Fibroblast of lung (primary cell): Measurements from ENCODE around the gene NEK9. TPM values are rescaled to one million over a fixed set of nuclear protein-coding genes. Genes with fewer than 3 reads are reported as not detected.

Experiments
- DNase-seq, 2 donors: peaks; one replicate each; pipeline versions ENCODE4 v3.0.0 to v3.0.0-alpha.2; 2010; ENCODE audit warnings: low read depth in 2 of 2
- H2AFZ ChIP-seq: 2 replicates; pipeline ENCODE4 v1.5.1; 2012; ENCODE audit warnings: low read length, control low read depth, inconsistent platforms
- H3K27ac ChIP-seq: 2 replicates; pipeline ENCODE4 v1.5.1; 2011; ENCODE audit warnings: low read length, control low read depth; ENCODE audit not compliant: insufficient read depth
- H3K27me3 ChIP-seq: 2 replicates; pipeline ENCODE4 v1.5.1; 2011; ENCODE audit warnings: mild to moderate bottlenecking, low read length; ENCODE audit not compliant: control insufficient read depth, insufficient read depth
- H3K36me3 ChIP-seq: 2 replicates; pipeline ENCODE4 v1.5.1; 2011; ENCODE audit warnings: low read length; ENCODE audit not compliant: control insufficient read depth, insufficient read depth
- H3K4me1 ChIP-seq: 2 replicates; pipeline ENCODE4 v1.5.1; 2011; ENCODE audit warnings: low read length; ENCODE audit not compliant: control insufficient read depth, insufficient read depth; ENCODE audit errors: extremely low read depth
- H3K4me2 ChIP-seq: 2 replicates; pipeline ENCODE4 v1.5.1; 2011; ENCODE audit warnings: low read length, control low read depth; ENCODE audit not compliant: insufficient read depth; ENCODE audit errors: extremely low read depth
- H3K4me3 ChIP-seq, 4 experiments: fragments of 200-600 bp in 1 of 4; sonication (generic) in 1 of 4; replicated peaks in 1 of 4; 2 replicates each; pipeline ENCODE4 v1.5.1; 2011 to 2016; ENCODE audit warnings: low read length in 4 of 4, low read depth in 3 of 4, mild to moderate bottlenecking in 3 of 4, control low read depth in 2 of 4, inconsistent platforms in 1 of 4, mixed read lengths in 1 of 4; ENCODE audit not compliant: insufficient read depth in 1 of 4; ENCODE audit errors: control extremely low read depth in 1 of 4
- H3K79me2 ChIP-seq: 2 replicates; pipeline ENCODE4 v1.5.1; 2012; ENCODE audit warnings: mild to moderate bottlenecking, low read length, inconsistent platforms; ENCODE audit not compliant: control insufficient read depth, insufficient read depth
- H3K9ac ChIP-seq: 2 replicates; pipeline ENCODE4 v1.5.1; 2011; ENCODE audit warnings: mild to moderate bottlenecking, low read length, control low read depth; ENCODE audit not compliant: insufficient read depth
- H3K9me3 ChIP-seq: 2 replicates; pipeline ENCODE4 v1.5.1; 2012; ENCODE audit warnings: low read depth, low read length; ENCODE audit not compliant: control insufficient read depth, insufficient read depth
- H4K20me1 ChIP-seq: 2 replicates; pipeline ENCODE4 v1.5.1; 2011; ENCODE audit warnings: low read length; ENCODE audit not compliant: control insufficient read depth, insufficient read depth; ENCODE audit errors: extremely low read depth
- EZH2 ChIP-seq: IDR thresholded peaks from 2 replicates; pipeline ENCODE4 v1.5.1; 2012; ENCODE audit warnings: low read length, control low read depth, mild to moderate bottlenecking; ENCODE audit errors: missing control alignments
- polyA minus RNA-seq: library from RNA; depleted of rRNA, polyadenylated mRNA; stranded (reverse); fragments of >200 nt; gene quantifications from 2 replicates; pipeline ENCODE4 v1.2.3, GENCODE V29; 2011; ENCODE audit warnings: low replicate concordance
- polyA plus RNA-seq, 2 donors: library from polyadenylated mRNA; depleted of rRNA in 1 of 2; stranded (reverse) in 1 of 2; unstranded in 1 of 2; fragments of >200 nt; gene quantifications; 2 replicates each; pipeline ENCODE4 v1.2.1, GENCODE V29; 2011 to 2012; ENCODE audit warnings: missing spikeins in 1 of 2
- total RNA-seq: library from RNA; depleted of rRNA; stranded (reverse); fragments of >200 nt; gene quantifications from 2 replicates; pipeline ENCODE4 v1.2.1, GENCODE V29; 2014
- TF ChIP-seq, protein P1 (sequence below), 2 donors: IDR thresholded peaks in 1 of 2; conservative IDR thresholded peaks in 1 of 2; 1 replicate in 1 of 2; 2 replicates in 1 of 2; pipeline ENCODE4 v1.5.1; 2011 to 2012; ENCODE audit warnings: low read length in 2 of 2, control low read depth in 1 of 2, inconsistent platforms in 1 of 2, low read depth in 1 of 2, mild to moderate bottlenecking in 1 of 2

Gene NEK9
- total RNA-seq (81.3 and 91.7 TPM in 2 replicates), polyA plus RNA-seq (50.5 and 63.4 TPM in 2 replicates), polyA minus RNA-seq (20.2 and 26.2 TPM in 2 replicates)
- polyA plus RNA-seq (2012) = 42.9 and 48.1 TPM in 2 replicates

DNA sequence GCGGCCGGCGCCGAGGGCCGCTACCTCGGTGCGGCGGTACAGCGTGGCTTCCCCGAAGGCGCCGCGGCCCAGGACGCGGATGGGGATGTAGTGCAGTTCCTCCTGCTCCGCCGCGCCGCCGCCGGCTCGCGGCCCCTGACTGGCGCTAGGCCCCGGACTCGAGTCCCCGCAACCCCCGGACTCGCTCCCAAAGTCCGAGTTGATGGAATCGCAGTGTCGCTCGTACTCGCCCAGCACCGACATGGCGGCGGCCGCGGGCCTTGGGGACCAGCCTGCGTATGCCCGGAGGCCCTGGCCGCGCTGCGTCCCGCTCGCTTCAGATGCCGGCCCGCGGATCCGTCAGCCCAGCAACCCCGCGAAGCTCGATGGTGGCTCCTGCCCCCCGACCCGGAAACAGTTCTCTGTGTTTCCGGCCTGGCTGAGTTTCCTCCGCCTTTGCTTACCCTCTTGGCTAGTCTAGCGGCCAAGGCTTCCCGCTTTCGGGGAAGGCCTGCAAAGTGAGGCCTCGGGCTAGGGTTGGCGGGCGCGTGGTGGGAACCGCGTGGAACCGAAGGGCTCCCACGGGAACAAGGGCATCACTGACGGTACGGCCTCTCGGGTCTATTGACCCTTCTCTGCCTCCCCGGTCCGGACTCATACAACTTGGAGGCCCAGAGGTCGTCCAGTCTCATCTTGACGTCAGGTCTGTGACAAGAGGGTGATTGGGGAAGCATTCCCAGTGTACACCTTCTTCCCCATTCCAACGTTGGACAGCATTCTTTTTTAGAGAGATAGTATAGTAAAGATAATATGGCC, at the start of gene NEK9:
TSS of gene NEK9 (minus strand) at position 370 of the 795 bp plus-strand sequence. CDS start at position 243, 127 bp downstream.
- Histone ChIP-seq H3K4me1 (peaks cover 4% of the 10 kb centered on the region), H3K27ac (peak within 1 kb of the TSS; percentile 88), H4K20me1 (no peaks in the 10 kb centered on the region)

DNA sequence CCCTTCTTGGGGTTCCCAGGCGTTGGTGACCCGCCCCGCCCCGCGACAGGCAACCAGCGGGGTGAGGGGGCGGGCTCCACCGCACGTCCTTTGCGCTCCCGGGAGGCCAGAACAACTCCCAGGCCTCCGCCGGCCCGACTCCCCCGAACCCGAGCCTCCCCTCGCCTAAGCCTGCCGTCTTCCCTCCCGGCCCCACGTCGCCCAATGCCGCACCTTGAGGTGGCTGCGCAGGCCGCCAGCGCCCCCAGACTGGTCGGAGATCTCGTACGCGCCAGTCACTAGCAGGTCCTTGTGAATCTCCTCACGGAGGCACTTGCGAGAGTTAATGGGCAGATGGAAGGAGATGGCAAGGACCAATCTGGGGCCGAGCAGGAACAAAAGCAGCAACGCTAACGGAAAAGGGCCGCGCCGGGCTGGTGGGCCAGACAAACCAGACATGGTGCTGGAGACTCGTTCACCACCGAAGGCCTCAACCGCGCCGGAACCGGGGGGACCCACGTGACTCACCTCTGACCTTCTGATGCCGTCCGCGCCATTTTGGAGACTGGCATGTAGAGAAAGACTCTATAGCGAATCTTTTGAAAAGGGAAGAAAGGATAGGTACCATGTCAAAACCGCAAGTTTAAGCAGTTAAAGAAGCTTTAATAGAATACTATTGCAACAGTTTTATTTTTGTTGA, 49.4 kb upstream of the NEK9 start, which contains the start of gene TMED10:
TSS of gene TMED10 (minus strand) at position 471 of the 679 bp plus-strand sequence. CDS start at position 438, 33 bp downstream.
- H4K20me1 ChIP-seq = no peaks in the 10 kb centered on the region
- TF ChIP-seq, protein P1, sequence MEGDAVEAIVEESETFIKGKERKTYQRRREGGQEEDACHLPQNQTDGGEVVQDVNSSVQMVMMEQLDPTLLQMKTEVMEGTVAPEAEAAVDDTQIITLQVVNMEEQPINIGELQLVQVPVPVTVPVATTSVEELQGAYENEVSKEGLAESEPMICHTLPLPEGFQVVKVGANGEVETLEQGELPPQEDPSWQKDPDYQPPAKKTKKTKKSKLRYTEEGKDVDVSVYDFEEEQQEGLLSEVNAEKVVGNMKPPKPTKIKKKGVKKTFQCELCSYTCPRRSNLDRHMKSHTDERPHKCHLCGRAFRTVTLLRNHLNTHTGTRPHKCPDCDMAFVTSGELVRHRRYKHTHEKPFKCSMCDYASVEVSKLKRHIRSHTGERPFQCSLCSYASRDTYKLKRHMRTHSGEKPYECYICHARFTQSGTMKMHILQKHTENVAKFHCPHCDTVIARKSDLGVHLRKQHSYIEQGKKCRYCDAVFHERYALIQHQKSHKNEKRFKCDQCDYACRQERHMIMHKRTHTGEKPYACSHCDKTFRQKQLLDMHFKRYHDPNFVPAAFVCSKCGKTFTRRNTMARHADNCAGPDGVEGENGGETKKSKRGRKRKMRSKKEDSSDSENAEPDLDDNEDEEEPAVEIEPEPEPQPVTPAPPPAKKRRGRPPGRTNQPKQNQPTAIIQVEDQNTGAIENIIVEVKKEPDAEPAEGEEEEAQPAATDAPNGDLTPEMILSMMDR (conservative IDR thresholded peaks at IDR 0.05 in 1 of 2, IDR thresholded peaks at IDR 0.05 in 1 of 2; ENCODE audit: low read depth in 1 of 2, low read length in 2 of 2) = no peak
- H2AFZ ChIP-seq = peak within 1 kb of the TSS; percentile 88
- H3K4me1 ChIP-seq = no peaks in the 10 kb centered on the region
- H3K9me3 ChIP-seq = no peaks in the 10 kb centered on the region
- H3K27me3 ChIP-seq = no peaks in the 10 kb centered on the region
- H3K4me3 ChIP-seq = peak within 1 kb of the TSS; percentile 74 to 99 (median 95)
- peak within 1 kb of the TSS; percentile 100 for H3K27ac ChIP-seq
- H3K9ac ChIP-seq = peak within 1 kb of the TSS; percentile 100
- peak; percentile 83 to 91 for DNase-seq
- peaks cover 47% of the 10 kb centered on the region for H3K79me2 ChIP-seq
- peak within 1 kb of the TSS; percentile 100 for H3K4me2 ChIP-seq
- no peaks in the 10 kb centered on the region for H3K36me3 ChIP-seq

More for the DNA sequence above, at the start of gene NEK9:
- peak within 1 kb of the TSS; percentile 66 to 92 (median 76) for H3K4me3 ChIP-seq
- no peaks in the 10 kb centered on the region for H3K27me3 ChIP-seq
- H2AFZ ChIP-seq = peak within 1 kb of the TSS; percentile 90
- peak; percentile 86 to 89 for DNase-seq
- peaks cover 11% of the 10 kb centered on the region for H3K79me2 ChIP-seq
- no peaks in the 10 kb centered on the region for H3K9me3 ChIP-seq
- TF ChIP-seq, protein P1 (conservative IDR thresholded peaks at IDR 0.05 in 1 of 2, IDR thresholded peaks at IDR 0.05 in 1 of 2; ENCODE audit: low read depth in 1 of 2, low read length in 2 of 2) = no peak
- TF ChIP-seq EZH2 = no peak
- H3K36me3 ChIP-seq = no peaks in the 10 kb centered on the region
- peak within 1 kb of the TSS; percentile 94 for H3K9ac ChIP-seq
- peak within 1 kb of the TSS; percentile 97 for H3K4me2 ChIP-seq

DNA sequence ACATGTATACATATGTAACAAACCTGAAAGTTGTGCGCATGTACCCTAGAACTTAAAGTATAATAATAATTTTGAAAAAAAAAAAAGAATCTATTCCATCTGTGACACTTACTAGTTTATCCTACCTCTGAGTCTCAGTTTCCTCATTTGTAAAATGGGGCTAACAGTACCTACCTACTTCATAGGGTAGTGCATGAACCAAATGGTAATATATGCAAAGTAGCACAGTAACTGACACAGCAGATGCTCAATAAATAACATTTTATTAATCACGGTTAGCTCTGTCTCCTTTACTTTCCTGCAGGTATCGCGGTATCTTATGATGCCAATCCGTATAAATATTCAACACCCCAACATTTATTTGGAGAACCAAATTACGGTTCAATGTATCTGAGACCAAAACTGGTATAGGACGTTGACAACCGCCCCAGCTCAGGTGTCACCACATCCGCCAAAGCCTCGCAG, 48.9 kb upstream of the NEK9 start:
- Histone ChIP-seq H3K9me3 (no peaks in the 10 kb centered on the region), H3K79me2 (peaks cover 50% of the 10 kb centered on the region), H3K4me1 (no peaks in the 10 kb centered on the region), H2AFZ (no peak overlapping the region), H3K4me3 (peak overlapping the region; percentile 74 to 99 (median 95)), H3K36me3 (no peaks in the 10 kb centered on the region), H3K27ac (peak overlapping the region; percentile 100), H3K9ac (peak overlapping the region; percentile 100), H3K27me3 (no peaks in the 10 kb centered on the region), H4K20me1 (no peaks in the 10 kb centered on the region), H3K4me2 (peak overlapping the region; percentile 90)
- no peak for TF ChIP-seq EZH2
- TF ChIP-seq, protein P1 (conservative IDR thresholded peaks at IDR 0.05 in 1 of 2, IDR thresholded peaks at IDR 0.05 in 1 of 2; ENCODE audit: low read depth in 1 of 2, low read length in 2 of 2) = no peak
- no peak for DNase-seq
